ENCODE data around the gene XRCC3. TPM values are rescaled to one million over a fixed set of nuclear protein-coding genes. Genes with fewer than 3 reads are reported as not detected.

The XRCC3 gene
- polyA plus RNA-seq, 1 donor, result 14.7 TPM

DNA sequence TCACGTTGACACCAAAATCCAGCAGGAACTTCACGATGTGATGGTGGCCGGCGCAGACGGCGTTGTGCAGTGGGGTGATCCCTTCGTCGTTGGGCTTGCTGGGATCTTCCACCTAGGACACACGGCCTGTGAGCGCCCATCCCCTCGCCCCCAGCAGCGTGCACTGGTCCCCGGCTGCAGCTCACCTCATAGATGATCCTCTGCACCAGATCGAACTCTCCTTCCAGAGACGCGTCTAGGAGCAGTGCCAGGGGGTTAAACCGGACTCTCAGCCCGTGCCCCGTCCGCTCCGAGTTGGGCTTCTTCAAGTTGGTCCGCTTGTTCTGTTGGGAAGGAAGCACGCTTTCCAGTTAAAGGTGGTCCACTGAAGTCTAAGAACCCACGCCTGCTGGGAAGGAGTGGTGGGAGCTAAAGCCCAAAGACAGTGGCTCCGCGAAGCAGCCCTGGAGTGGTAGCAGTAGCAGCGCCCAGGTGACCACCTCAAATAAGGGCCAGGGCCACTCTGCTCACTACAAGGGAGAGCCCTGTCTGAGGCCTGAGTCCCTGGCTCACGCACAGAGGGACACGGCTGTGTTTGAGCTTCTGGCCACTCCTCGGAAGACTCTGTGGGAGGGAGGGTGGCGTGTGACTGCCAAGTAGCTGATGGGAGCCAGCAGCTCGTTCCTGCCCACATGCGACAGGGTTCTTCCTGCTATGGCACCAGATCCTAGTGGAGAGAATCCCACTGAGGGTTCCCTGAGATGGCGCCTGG is 23.6 kb upstream of the XRCC3 start:
- Histone ChIP-seq H3K4me1 (ENCODE audit: control insufficient read depth, insufficient read depth, low read length) (no peaks in the 10 kb centered on the region), H3K27me3 (ENCODE audit: control insufficient read depth, insufficient read depth, low read length) (no peaks in the 10 kb centered on the region), H3K4me3 (ENCODE audit: low read length) (no peak overlapping the region), H3K27ac (ENCODE audit: low read length) (no peak overlapping the region), H3K36me3 (ENCODE audit: control insufficient read depth, insufficient read depth, low read length) (peaks cover 86% of the 10 kb centered on the region), H3K9me3 (ENCODE audit: control insufficient read depth, low read depth, low read length) (no peaks in the 10 kb centered on the region)
- DNase-seq, result no peak
- WGBS (ENCODE audit: insufficient coverage, low lambda C conversion rate), result no CpG with 5 or more reads among the region's 34 CpGs

DNA sequence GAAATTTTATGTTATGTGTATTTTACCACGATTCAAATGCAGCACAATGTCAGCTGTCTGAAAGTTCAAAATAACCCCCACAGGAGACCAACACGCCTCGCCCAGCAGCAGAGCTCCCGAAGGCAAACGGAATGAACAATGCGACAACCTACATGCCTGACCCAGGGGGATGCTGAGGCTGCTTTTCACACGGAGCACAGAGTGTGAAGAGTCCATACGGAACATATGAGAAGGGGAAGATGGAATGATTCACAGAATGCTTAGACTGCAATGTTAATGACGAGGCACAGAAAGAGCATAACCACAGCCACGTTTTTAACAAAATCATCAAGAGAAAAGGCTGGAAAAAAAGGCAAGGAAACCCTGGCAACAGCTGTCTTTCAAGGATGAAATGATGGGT is 22.9 kb upstream of the XRCC3 start:
- Histone ChIP-seq H3K36me3 (ENCODE audit: control insufficient read depth, insufficient read depth, low read length) (peaks cover 85% of the 10 kb centered on the region), H3K9me3 (ENCODE audit: control insufficient read depth, low read depth, low read length) (no peaks in the 10 kb centered on the region), H3K4me1 (ENCODE audit: control insufficient read depth, insufficient read depth, low read length) (no peaks in the 10 kb centered on the region), H3K4me3 (ENCODE audit: low read length) (no peak overlapping the region), H3K27ac (ENCODE audit: low read length) (no peak overlapping the region), H3K27me3 (ENCODE audit: control insufficient read depth, insufficient read depth, low read length) (no peaks in the 10 kb centered on the region)
- no peak for DNase-seq
- WGBS (ENCODE audit: insufficient coverage, low lambda C conversion rate), result 100% methylated on average over 2 of the region's 10 CpGs

DNA sequence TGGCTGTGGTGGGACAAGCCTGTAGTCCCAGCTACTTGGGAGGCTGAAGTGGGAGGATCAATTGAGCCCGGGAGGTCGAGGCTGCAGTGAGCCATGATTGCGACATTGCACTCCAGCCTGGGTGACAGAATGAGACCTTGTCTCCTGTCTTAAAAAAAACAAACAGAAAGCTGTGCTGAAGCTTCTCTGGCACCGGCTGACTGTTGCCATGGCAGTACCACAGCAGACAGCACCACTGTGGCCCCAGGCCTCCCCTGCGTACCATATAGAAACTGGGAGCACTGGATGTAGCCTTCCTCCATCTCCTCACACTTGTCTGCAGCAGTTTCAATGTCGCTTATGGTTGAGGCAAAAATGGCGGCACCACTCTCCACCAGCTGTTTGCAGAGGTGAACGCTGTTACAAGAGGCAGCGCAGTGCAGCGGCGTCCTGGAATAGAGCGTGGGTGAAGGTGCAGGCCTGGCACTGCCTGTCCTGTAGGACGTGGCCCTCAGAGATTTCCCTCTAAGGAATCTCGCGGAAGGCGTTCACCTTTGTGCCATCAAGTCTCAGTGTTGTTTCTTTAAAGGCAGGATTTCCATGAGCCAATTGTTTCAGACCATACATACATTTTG is 22.3 kb upstream of the XRCC3 start:
- DNase-seq, result no peak
- no peak overlapping the region for H3K27ac ChIP-seq (ENCODE audit: low read length)

DNA sequence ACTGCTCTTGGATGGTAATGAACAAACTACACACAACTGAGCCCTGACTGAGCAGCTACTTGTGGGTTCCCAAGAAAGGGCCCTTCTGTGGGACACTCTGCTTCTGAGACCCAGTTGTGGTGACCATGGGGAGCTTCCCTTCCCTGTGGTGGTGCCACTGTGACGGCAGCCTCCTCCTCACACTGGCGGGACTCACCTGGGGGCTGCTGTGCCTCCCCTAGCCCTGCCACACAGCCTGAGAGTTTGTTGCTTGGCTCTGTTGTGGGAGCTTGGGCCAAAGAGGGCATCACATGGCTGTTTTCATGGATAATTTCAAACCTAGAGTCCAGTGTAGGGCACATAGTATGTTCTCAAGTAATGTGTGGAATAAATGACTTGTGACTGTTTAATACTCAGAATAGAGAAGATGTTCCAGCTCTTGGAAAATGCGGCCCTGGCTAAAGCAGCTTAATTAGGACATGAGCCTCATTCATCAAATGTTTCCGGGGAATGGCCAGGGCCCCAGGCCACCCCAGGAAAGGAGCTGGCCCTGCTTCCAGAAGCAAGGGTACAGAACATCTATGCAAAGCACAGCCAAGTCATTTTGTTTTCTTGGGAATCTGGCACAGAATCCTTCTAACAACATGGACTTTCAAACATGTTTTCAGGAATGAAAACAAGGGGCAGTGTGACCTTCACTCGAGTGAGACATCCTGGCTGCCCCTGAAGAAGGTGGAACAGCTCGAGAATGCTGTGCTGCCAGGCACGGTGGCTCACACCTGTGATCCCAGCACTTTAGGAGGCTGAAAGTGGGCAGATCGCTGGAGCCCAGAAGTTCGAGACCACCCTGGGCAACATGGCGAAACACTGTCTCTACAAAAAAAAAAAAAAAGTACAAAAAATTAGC is 21.5 kb upstream of the XRCC3 start:
- Histone ChIP-seq H3K4me3 (ENCODE audit: low read length) (no peak overlapping the region), H3K4me1 (ENCODE audit: control insufficient read depth, insufficient read depth, low read length) (no peaks in the 10 kb centered on the region), H3K27ac (ENCODE audit: low read length) (no peak overlapping the region), H3K9me3 (ENCODE audit: control insufficient read depth, low read depth, low read length) (no peaks in the 10 kb centered on the region), H3K36me3 (ENCODE audit: control insufficient read depth, insufficient read depth, low read length) (peaks cover 86% of the 10 kb centered on the region), H3K27me3 (ENCODE audit: control insufficient read depth, insufficient read depth, low read length) (no peaks in the 10 kb centered on the region)
- WGBS (ENCODE audit: insufficient coverage, low lambda C conversion rate), result no CpG with 5 or more reads among the region's 10 CpGs
- DNase-seq, result no peak

More for the DNA sequence above, 22.3 kb upstream of the XRCC3 start:
- Histone ChIP-seq H3K36me3 (ENCODE audit: control insufficient read depth, insufficient read depth, low read length) (peaks cover 87% of the 10 kb centered on the region), H3K27me3 (ENCODE audit: control insufficient read depth, insufficient read depth, low read length) (no peaks in the 10 kb centered on the region), H3K4me1 (ENCODE audit: control insufficient read depth, insufficient read depth, low read length) (no peaks in the 10 kb centered on the region), H3K4me3 (ENCODE audit: low read length) (no peak overlapping the region), H3K9me3 (ENCODE audit: control insufficient read depth, low read depth, low read length) (no peaks in the 10 kb centered on the region)
- 100% methylated on average over 4 of the region's 16 CpGs for WGBS (ENCODE audit: insufficient coverage, low lambda C conversion rate)

DNA sequence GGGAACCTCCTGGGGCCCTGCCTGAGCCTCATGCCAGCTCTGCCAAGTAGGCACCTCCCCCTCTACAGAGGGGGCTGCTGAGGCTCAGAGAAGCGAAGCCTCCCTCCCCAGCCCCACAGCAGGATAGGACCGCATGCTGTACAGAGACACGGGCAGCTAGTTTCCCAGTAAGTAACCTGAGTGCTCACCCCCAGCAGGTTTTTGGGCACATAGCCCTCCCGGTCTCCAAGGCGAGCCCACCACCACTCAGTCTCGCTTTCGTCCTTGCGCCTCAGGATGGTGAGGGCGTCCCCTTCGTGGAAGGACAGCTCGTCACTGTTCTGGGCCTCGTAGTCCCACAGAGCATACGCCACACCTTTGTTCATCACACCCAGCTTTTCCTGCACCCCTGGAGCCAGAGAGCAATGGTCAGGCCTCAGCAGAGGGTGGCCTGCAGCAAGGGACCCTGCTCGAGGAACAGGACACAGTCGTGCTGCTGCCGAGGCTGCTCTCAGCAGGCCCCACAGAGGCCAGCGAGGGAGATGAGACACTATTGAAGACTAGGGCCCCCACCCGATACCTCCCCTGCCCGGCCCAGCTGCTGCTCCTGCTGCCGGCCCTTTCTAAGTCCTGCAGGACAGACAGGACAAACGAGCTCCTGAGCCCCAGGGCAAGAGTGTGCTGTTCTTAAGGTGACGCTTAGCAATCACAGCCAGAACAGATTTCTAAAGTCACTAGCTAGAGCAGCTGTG is 20.7 kb upstream of the XRCC3 start:
- Histone ChIP-seq H3K36me3 (ENCODE audit: control insufficient read depth, insufficient read depth, low read length) (peaks cover 77% of the 10 kb centered on the region), H3K27ac (ENCODE audit: low read length) (no peak overlapping the region)

DNA sequence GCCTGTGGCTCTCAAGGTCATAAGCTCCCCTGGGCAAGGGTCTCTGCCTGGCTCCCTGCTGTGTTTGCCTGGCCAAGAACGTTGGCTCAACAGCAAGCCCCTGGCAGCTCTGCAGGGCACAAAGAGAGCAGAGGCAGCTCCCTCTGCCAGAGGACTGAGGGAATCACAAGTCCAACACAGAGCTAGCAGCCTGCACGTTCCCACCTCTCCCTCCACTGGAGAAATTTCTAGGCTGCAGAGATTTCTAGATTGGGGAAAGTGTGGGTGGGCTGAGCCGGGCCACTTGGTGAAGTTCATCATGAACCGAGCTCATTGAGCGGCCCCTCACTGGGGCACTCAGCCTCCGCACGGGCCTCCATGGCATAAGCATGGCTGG is 20.2 kb upstream of the XRCC3 start:
- DNase-seq, result no peak
- Histone ChIP-seq H3K27me3 (ENCODE audit: control insufficient read depth, insufficient read depth, low read length) (no peaks in the 10 kb centered on the region), H3K9me3 (ENCODE audit: control insufficient read depth, low read depth, low read length) (no peaks in the 10 kb centered on the region), H3K27ac (ENCODE audit: low read length) (no peak overlapping the region), H3K4me1 (ENCODE audit: control insufficient read depth, insufficient read depth, low read length) (no peaks in the 10 kb centered on the region), H3K36me3 (ENCODE audit: control insufficient read depth, insufficient read depth, low read length) (peaks cover 75% of the 10 kb centered on the region), H3K4me3 (ENCODE audit: low read length) (no peak overlapping the region)
- WGBS (ENCODE audit: insufficient coverage, low lambda C conversion rate), result no CpG with 5 or more reads among the region's 7 CpGs

More for the DNA sequence above, 20.7 kb upstream of the XRCC3 start:
- Histone ChIP-seq H3K27me3 (ENCODE audit: control insufficient read depth, insufficient read depth, low read length) (no peaks in the 10 kb centered on the region), H3K4me3 (ENCODE audit: low read length) (no peak overlapping the region), H3K4me1 (ENCODE audit: control insufficient read depth, insufficient read depth, low read length) (no peaks in the 10 kb centered on the region), H3K9me3 (ENCODE audit: control insufficient read depth, low read depth, low read length) (no peaks in the 10 kb centered on the region)
- DNase-seq, result no peak
- WGBS (ENCODE audit: insufficient coverage, low lambda C conversion rate), result no CpG with 5 or more reads among the region's 22 CpGs

DNA sequence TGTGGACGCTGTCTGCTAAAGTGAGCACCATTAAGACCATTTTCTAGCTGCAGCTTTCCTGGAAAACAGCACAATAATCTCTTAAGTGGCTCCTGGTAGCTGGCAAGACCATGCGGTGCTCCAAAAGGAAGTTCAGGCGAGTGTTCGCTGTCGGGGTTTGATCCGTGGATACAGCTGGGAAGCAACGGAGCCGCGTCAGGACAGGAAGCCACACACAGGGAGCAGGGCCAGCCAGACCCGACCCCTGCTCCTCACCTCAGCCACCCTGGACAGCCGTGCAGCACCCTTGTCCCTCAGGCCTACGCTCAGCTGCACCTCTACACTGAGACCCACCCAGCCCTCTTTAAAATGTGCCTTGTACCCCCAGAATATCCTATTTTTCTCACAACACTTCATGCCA is 19.8 kb upstream of the XRCC3 start:
- DNase-seq, result no peak
- 83% methylated on average over 1 of the region's 12 CpGs for WGBS (ENCODE audit: insufficient coverage, low lambda C conversion rate)
- Histone ChIP-seq H3K27ac (ENCODE audit: low read length) (no peak overlapping the region), H3K9me3 (ENCODE audit: control insufficient read depth, low read depth, low read length) (no peaks in the 10 kb centered on the region), H3K4me1 (ENCODE audit: control insufficient read depth, insufficient read depth, low read length) (no peaks in the 10 kb centered on the region), H3K27me3 (ENCODE audit: control insufficient read depth, insufficient read depth, low read length) (no peaks in the 10 kb centered on the region), H3K36me3 (ENCODE audit: control insufficient read depth, insufficient read depth, low read length) (peaks cover 75% of the 10 kb centered on the region), H3K4me3 (ENCODE audit: low read length) (no peak overlapping the region)

DNA sequence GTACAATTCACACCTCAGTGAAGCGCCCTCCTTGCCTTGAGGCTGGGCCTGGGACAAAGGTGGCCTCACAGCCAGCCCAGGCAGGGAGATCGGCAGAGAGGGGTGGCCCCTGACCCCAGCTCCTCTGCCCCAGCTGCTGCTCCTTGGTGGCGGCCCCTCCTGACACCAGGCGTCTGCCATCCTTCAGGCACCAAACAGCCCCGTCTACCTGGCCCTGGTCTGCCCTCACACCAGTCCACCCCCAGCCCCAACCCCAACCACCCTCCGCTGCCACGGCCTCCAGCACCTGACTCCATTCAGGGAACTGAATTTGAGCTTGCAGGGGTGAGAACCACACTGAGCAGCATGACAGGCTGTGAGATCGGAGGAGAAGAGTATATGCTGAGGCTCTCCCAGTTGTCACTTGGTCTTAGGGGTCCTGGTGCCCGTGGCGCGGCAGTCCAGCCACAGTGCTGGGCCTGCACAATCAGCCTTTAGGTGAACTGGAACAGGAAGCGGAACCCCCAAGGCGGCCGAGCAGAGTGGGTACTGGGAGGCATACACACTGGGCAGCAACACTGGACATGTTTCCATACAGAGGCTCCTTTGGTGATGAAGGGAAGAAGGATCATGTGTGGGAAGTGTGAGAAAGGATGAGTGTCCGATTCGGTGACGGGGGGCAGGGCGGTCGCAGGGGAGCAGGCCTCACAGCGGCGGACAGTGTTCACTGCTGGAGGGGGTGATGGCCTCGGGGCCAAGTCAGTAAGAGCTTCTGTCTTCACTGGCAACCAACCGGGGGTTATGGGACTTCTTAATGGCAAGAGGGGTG is 19.0 kb upstream of the XRCC3 start:
- no peaks in the 10 kb centered on the region for H3K9me3 ChIP-seq (ENCODE audit: control insufficient read depth, low read depth, low read length)
- no peak for DNase-seq
- no peaks in the 10 kb centered on the region for H3K4me1 ChIP-seq (ENCODE audit: control insufficient read depth, insufficient read depth, low read length)
- no peak overlapping the region for H3K4me3 ChIP-seq (ENCODE audit: low read length)
- peaks cover 75% of the 10 kb centered on the region for H3K36me3 ChIP-seq (ENCODE audit: control insufficient read depth, insufficient read depth, low read length)
- no peaks in the 10 kb centered on the region for H3K27me3 ChIP-seq (ENCODE audit: control insufficient read depth, insufficient read depth, low read length)
- 100% methylated on average over 3 of the region's 23 CpGs for WGBS (ENCODE audit: insufficient coverage, low lambda C conversion rate)
- no peak overlapping the region for H3K27ac ChIP-seq (ENCODE audit: low read length)

DNA sequence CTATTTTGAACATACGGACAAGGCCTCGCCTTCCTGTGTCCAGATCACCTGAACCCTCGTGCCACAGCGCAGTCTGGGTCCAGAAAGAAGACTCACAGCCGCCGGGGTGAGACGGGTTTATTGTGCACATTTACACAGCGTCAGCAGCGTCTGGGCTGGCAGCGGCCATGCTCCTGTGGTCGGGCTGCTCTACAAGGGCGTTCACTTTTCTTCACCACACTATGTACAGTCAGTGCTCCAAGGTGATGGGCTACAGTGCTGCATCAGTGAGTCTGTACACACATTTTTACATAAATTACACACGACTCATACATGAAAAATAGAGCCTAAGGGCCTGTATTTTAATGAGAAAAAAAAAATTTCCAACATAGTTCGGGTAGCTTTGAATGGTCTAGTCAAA is 18.4 kb upstream of the XRCC3 start:
- H3K4me3 ChIP-seq (ENCODE audit: low read length), result no peak overlapping the region
- no peak overlapping the region for H3K27ac ChIP-seq (ENCODE audit: low read length)
- H3K9me3 ChIP-seq (ENCODE audit: control insufficient read depth, low read depth, low read length), result no peaks in the 10 kb centered on the region
- WGBS (ENCODE audit: insufficient coverage, low lambda C conversion rate), result no CpG with 5 or more reads among the region's 14 CpGs
- peaks cover 75% of the 10 kb centered on the region for H3K36me3 ChIP-seq (ENCODE audit: control insufficient read depth, insufficient read depth, low read length)
- no peaks in the 10 kb centered on the region for H3K4me1 ChIP-seq (ENCODE audit: control insufficient read depth, insufficient read depth, low read length)
- DNase-seq, result no peak
- no peaks in the 10 kb centered on the region for H3K27me3 ChIP-seq (ENCODE audit: control insufficient read depth, insufficient read depth, low read length)
